ENCODE measurements around the gene TMEM8B.

TMEM8B gene

GRCh38 chr9:35812025-35812602, 16.9 kb upstream of the TMEM8B start, which contains the start of gene SPAG8:
Gene SPAG8, minus strand, starts transcription at chr9:35812262. Its CDS starts 115 bp downstream, at chr9:35812147.
- peak; percentile 96 for DNase-seq

- DNase-seq = peak; percentile 37
Measured at GRCh38 chr9:35813434-35814105, 15.5 kb upstream of the TMEM8B start.

- peak; percentile 64 for DNase-seq
Measured at GRCh38 chr9:35814106-35814840, 14.8 kb upstream of the TMEM8B start.

GRCh38 chr9:35814841-35815543, 14.0 kb upstream of the TMEM8B start, which contains the start of gene HINT2:
Gene HINT2, minus strand, starts transcription at chr9:35815042. Its CDS starts 63 bp downstream, at chr9:35814979.
- peak; percentile 100 for DNase-seq

GRCh38 chr9:35816708-35817107, 12.3 kb upstream of the TMEM8B start:
- DNase-seq = peak; percentile 29

- no peak for DNase-seq
Measured at GRCh38 chr9:35818341-35818740, 10.7 kb upstream of the TMEM8B start.

GRCh38 chr9:35820076-35820475, 9.0 kb upstream of the TMEM8B start:
- DNase-seq = peak; percentile 72

GRCh38 chr9:35822926-35823325, 6.1 kb upstream of the TMEM8B start:
- DNase-seq = no peak

- DNase-seq = peak; percentile 69
Measured at GRCh38 chr9:35826071-35826701, 2.8 kb upstream of the TMEM8B start.

GRCh38 chr9:35827486-35827885, 1.5 kb upstream of the TMEM8B start:
- peak; percentile 67 for DNase-seq

GRCh38 chr9:35828716-35829083, 328 bp upstream of the TMEM8B start, which contains the start of gene FAM221B:
Gene FAM221B, minus strand, starts transcription at chr9:35828732. Its CDS starts 2,571 bp downstream, at chr9:35826161.
- DNase-seq = no peak

- DNase-seq = peak; percentile 7
Measured at GRCh38 chr9:35829764-35830096, 702 bp downstream of the TMEM8B start.

- no peak for DNase-seq
Measured at GRCh38 chr9:35831040-35831439, 2.0 kb downstream of the TMEM8B start.

GRCh38 chr9:35832814-35833213, 3.8 kb downstream of the TMEM8B start:
- no peak for DNase-seq

GRCh38 chr9:35834260-35835215, 5.5 kb downstream of the TMEM8B start:
- DNase-seq = no peak

GRCh38 chr9:35835216-35835632, 6.2 kb downstream of the TMEM8B start:
- DNase-seq = no peak

GRCh38 chr9:35835766-35836165, 6.7 kb downstream of the TMEM8B start:
- no peak for DNase-seq

- no peak for DNase-seq
Measured at GRCh38 chr9:35836595-35836994, 7.6 kb downstream of the TMEM8B start.

- DNase-seq = no peak
Measured at GRCh38 chr9:35839926-35840325, 10.9 kb downstream of the TMEM8B start.

GRCh38 chr9:35840881-35841644, 12.0 kb downstream of the TMEM8B start:
- no peak for DNase-seq

GRCh38 chr9:35841645-35841900, 12.5 kb downstream of the TMEM8B start:
- DNase-seq = no peak

All from fibroblast of skin of back (primary cell).